Large intestine (tissue), 3 donors: ENCODE results near the gene PVALB. TPM values are rescaled to one million over a fixed set of nuclear protein-coding genes. Genes with fewer than 3 reads are reported as not detected.

Experiments
- DNase-seq, 2 donors: peaks; one replicate each; pipeline versions ENCODE4 v3.0.0 to v3.0.0-alpha.2; 2013
- H3K27ac ChIP-seq: one replicate; pipeline ENCODE4 v1.5.1; 2013; ENCODE audit warnings: low read length
- H3K27me3 ChIP-seq: 2 replicates; pipeline ENCODE4 v1.6.1; 2013; ENCODE audit warnings: low read length; ENCODE audit not compliant: control insufficient read depth, insufficient read depth
- H3K36me3 ChIP-seq: 2 replicates; pipeline ENCODE4 v1.6.1; 2013; ENCODE audit warnings: low read length; ENCODE audit not compliant: control insufficient read depth, insufficient read depth
- H3K4me1 ChIP-seq: one replicate; pipeline ENCODE4 v1.6.1; 2013; ENCODE audit warnings: low read length; ENCODE audit not compliant: control insufficient read depth, insufficient read depth
- H3K4me3 ChIP-seq: one replicate; pipeline ENCODE4 v1.5.1; 2013; ENCODE audit warnings: low read length
- H3K9me3 ChIP-seq: one replicate; pipeline ENCODE4 v1.6.1; 2013; ENCODE audit warnings: mild to moderate bottlenecking, low read depth, low read length, moderate library complexity; ENCODE audit not compliant: control insufficient read depth
- WGBS: methylation state at CpG from one replicate; pipeline ENCODE4 v1.1.5; 2013; ENCODE audit warnings: low lambda C conversion rate; ENCODE audit not compliant: insufficient coverage; 5-methylcytosine and 5-hydroxymethylcytosine counted together
- polyA plus RNA-seq: library from polyadenylated mRNA; unstranded; fragments of 120-200 nt; gene quantifications from one replicate; pipeline ENCODE4 v1.2.1, GENCODE V29; 2013

The PVALB gene
- polyA plus RNA-seq, 1 donor: 0.31 TPM

DNA sequence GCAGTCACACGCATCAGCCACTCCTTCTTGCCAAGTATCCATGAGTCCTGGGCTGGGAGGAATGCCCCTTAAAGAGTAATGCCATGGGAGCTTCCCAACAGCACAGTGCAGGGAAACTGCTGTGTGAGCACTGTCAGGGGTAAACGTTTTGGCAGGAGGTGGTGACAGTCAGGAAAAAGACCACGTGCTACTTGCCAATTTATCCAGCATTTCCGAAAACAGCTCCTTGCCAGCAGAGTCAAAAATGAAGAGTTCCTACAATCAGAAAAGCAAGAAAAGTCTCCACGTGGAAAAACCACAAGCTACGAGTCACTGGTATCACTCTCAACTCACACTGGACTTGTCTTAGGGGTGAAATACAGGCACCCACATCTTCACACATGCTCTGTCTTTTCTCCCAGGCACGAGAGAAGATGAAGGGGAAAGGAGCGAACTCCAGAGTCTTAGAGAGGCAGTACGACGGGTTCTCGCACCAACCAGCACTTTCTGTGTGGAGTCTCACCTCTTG, 50.8 kb downstream of the PVALB start:
- Histone ChIP-seq H3K9me3 (no peaks in the 10 kb centered on the region), H3K36me3 (peaks cover 27% of the 10 kb centered on the region), H3K4me1 (peaks cover 8% of the 10 kb centered on the region), H3K4me3 (no peak overlapping the region), H3K27ac (no peak overlapping the region), H3K27me3 (no peaks in the 10 kb centered on the region)
- WGBS: 100% methylated on average over 1 of the region's 11 CpGs
- no peak for DNase-seq

DNA sequence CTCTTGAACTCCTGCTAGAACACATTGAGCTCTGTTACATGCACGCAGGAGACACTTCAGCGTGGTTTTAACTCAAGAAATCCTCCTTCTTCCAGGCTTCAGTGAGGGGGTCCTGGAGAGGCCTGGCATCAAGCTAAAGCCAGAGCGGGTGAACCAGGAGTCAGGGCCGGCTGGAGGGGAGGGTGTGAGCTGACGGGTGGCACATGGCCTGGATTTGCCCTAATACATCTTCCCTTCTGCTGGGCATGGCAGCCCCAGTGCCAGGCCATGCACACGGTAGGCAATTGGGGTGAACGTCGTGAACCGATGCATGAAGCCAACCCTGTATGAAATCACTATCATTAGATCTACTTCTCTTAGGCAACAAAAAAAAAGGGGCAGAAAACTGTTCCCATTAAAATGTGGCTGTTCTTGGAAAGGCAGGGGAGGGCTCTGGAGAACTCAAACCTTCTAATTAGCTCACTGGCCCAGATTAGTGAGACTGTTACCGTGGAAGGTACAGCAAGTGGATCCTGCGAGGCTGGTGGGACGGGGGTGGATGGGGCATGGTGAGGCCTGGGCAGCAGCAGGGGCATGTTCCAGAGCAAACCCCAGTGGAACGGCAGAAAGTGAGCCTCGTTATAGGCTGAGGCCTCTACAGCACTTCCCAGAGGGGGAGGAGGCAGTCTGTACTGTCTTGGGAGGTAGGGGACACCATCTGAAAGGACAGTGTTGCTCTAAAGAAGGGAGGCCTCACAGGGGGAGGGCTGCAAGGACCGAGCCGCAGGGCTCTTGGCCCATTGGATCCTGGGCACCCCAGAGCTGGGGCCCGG, 51.5 kb downstream of the PVALB start:
- Histone ChIP-seq H3K9me3 (no peaks in the 10 kb centered on the region), H3K36me3 (peaks cover 27% of the 10 kb centered on the region), H3K4me1 (peaks cover 8% of the 10 kb centered on the region), H3K27me3 (no peaks in the 10 kb centered on the region), H3K27ac (no peak overlapping the region), H3K4me3 (no peak overlapping the region)
- no peak for DNase-seq
- WGBS: no CpG with 5 or more reads among the region's 17 CpGs

DNA sequence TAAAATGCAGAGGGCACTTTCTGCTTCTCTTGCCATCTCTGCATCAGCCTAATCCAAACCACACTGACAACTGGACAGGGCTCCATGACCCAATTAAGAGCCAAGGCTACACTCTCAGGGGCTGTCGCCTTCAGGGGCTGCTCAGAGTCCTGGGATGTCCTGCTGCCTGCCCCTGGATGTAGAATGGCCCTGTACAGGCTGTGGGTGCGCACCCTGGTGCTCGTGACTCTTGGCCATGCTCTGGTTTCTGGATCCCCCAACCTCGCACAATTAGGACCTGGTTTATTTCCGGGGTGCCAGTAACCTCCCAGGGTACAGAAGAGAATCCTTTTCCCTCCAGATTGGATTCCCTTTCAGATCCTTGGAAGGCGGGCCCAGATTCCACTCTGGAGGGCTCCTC, 52.2 kb downstream of the PVALB start:
- Histone ChIP-seq H3K36me3 (peaks cover 27% of the 10 kb centered on the region), H3K27ac (no peak overlapping the region), H3K4me1 (peaks cover 8% of the 10 kb centered on the region), H3K4me3 (no peak overlapping the region), H3K27me3 (no peaks in the 10 kb centered on the region), H3K9me3 (no peaks in the 10 kb centered on the region)
- WGBS: no CpG with 5 or more reads among the region's 6 CpGs
- DNase-seq: no peak

DNA sequence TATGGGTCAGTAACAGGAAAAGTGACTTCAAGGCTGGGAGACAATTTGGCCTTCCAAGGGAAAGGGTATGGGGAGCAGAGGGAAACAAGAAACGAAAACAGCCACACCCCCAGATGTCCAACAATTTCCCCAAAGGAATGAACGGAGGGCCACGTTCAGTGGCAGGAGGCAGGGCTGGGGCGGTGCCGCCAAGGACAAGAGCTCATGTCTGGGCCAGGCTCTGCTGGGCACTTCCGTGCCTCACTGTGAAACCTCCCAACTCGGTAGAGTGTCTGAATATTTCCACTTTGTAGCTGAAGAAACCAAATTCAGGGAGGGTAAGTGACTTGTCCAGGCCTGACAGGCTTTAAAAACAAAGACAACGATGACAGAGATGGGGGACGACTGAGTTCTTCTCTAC, 52.8 kb downstream of the PVALB start:
- Histone ChIP-seq H3K9me3 (no peaks in the 10 kb centered on the region), H3K36me3 (peaks cover 27% of the 10 kb centered on the region), H3K27ac (no peak overlapping the region), H3K4me3 (no peak overlapping the region), H3K4me1 (peaks cover 8% of the 10 kb centered on the region), H3K27me3 (no peaks in the 10 kb centered on the region)
- WGBS: 80% methylated on average over 1 of the region's 9 CpGs
- no peak for DNase-seq

DNA sequence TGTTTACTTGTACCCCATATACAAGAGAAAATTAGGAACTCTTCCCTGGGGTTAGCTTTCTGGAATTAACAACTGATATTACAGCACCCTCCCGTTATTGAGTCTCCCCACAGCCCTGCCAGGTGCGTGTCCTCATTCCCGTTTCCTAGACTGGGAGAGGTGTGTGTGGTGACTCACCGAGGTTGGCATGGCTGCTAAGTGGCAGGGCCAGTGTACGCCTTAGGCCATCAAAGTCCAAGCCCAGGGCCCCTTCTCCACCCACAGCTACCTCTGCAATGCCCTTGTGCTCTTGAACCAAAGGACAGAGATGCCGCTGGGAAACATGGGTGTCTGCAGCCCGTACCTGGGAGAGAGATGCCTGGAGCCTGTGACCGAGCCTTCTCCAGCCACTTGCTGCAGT, 53.3 kb downstream of the PVALB start:
- WGBS: no CpG with 5 or more reads among the region's 8 CpGs
- H3K27me3 ChIP-seq: no peaks in the 10 kb centered on the region
- H3K36me3 ChIP-seq: peaks cover 27% of the 10 kb centered on the region
- no peak overlapping the region for H3K4me3 ChIP-seq
- DNase-seq: no peak
- no peaks in the 10 kb centered on the region for H3K9me3 ChIP-seq
- H3K27ac ChIP-seq: no peak overlapping the region
- H3K4me1 ChIP-seq: peaks cover 8% of the 10 kb centered on the region

DNA sequence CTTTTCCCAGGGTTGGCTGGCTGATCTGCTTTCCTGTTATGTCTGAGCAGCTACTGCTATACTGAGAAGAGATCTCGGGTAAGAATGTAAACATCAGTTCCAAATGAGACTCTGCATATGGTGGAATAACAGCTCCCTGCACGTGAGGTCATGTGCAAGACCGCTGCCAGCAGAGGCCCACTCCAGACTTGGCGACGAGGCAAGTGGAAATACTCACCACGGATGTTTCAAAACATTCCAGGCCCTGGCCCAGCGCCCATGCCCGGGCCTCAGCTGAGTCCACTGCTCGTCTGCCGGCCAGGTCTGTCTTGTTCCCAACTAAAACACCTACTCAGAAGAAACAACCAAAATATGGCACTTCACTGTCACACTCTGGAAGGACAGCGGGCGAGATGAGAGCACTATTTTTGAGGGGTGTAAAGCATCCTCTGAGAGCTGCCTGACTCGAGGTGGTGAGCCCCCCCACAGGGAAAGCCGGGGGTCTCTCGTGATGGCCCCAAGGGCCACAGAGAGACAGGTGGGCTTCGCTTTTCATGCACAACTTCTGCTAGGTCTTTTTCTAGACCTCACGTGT, 54.1 kb downstream of the PVALB start:
- H3K4me3 ChIP-seq: no peak overlapping the region
- no CpG with 5 or more reads among the region's 17 CpGs for WGBS
- H3K36me3 ChIP-seq: peaks cover 27% of the 10 kb centered on the region

DNA sequence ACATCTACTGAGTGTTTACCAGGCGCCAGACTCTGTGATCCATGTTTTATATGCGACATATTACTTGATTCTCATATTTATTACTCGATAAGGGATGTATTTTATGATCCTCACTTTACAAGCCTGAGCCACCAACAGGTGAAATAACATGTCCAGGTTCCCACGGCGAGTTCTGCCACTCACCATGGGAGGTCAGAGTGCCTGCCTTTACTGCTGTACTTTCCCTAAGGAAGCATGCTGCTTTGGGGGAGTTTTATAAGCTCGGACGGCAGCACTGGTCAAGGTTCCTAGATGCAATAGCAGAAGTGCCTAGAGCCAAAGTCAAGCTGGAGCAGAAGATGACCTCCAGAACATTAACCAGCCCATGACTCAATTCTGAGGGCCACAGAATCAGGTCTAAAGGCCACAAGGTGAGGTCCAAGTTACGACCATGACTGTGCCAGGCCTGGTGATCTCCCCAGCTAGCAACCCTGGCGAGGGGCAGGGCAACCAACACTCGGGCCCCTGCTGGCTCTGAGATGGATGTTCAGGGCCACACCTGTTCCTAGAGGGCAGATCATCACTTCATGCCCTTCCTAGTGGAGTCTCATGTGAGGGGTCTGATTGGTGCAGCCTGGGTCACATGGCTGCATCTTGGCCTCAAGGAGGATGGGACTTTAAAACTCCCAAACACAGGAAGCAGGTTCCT, 55.1 kb downstream of the PVALB start:
- Histone ChIP-seq H3K4me1 (peaks cover 8% of the 10 kb centered on the region), H3K27ac (peak overlapping the region; percentile 23), H3K9me3 (no peaks in the 10 kb centered on the region), H3K4me3 (no peak overlapping the region), H3K27me3 (no peaks in the 10 kb centered on the region), H3K36me3 (peaks cover 21% of the 10 kb centered on the region)
- WGBS: no CpG with 5 or more reads among the region's 10 CpGs
- DNase-seq: no peak

More for the DNA sequence above, 54.1 kb downstream of the PVALB start:
- Histone ChIP-seq H3K27me3 (no peaks in the 10 kb centered on the region), H3K4me1 (peaks cover 8% of the 10 kb centered on the region), H3K9me3 (no peaks in the 10 kb centered on the region), H3K27ac (peak overlapping the region; percentile 48)
- peak; percentile 21 to 35 for DNase-seq

DNA sequence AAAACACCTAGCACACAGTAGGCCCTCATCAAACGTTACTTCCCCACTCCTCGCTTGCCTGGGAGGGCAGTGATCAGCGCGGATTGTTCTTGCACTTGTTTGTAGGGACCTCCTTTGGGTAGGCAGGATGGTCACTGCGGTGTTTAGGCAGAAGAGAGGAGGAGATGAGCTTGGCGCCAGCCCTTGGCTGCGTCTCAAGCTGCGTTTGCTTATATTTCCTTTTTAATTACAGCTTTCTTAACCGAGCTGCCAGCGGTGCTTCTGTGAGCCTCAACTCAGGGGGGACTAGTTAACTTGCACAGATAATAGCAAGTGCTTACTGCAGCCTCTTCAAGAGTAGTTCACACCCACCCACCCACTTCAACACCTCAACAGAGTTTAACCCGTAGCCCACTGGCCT, 56.0 kb downstream of the PVALB start:
- no CpG with 5 or more reads among the region's 11 CpGs for WGBS
- no peak for DNase-seq
- H3K27me3 ChIP-seq: no peaks in the 10 kb centered on the region
- H3K36me3 ChIP-seq: peaks cover 13% of the 10 kb centered on the region
- H3K9me3 ChIP-seq: no peaks in the 10 kb centered on the region
- no peak overlapping the region for H3K4me3 ChIP-seq
- peaks cover 8% of the 10 kb centered on the region for H3K4me1 ChIP-seq
- H3K27ac ChIP-seq: no peak overlapping the region

DNA sequence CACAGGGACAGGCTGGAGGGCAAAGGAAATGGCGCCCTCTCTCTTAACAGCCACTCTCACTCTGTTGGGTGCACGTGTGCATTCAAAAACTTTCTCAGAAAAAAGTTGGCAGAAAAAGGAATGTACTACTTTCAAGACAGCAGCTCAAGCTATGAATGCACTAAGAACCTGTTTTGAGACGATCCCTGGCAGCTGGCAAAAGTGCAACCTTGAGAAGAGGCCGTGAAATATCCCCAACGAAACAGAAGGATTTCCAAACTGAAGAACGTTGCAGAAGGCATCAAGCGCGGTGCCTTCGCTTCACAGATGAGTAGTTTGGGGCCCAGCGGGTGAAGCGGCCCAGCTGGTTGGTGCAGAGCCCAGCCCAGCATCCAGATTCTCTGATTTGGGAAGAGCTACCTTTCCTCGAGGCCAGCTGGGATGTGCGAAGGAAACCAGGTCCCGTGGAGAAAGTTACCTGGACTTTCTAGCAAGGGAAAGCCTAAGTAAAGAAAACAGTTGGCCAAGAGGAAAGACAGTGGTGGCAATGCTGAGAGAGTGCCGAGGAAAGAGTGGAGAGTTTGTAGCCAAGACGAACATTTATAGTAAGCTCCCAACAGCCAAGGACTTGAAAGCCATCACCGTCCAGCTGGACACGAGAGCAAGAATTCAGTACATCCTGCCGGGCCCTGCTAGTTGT, 57.2 kb downstream of the PVALB start:
- Histone ChIP-seq H3K9me3 (no peaks in the 10 kb centered on the region), H3K4me1 (peaks cover 8% of the 10 kb centered on the region), H3K36me3 (peaks cover 9% of the 10 kb centered on the region), H3K27me3 (peaks cover 1% of the 10 kb centered on the region), H3K4me3 (no peak overlapping the region), H3K27ac (no peak overlapping the region)
- no peak for DNase-seq
- 80% methylated on average over 3 of the region's 19 CpGs for WGBS

DNA sequence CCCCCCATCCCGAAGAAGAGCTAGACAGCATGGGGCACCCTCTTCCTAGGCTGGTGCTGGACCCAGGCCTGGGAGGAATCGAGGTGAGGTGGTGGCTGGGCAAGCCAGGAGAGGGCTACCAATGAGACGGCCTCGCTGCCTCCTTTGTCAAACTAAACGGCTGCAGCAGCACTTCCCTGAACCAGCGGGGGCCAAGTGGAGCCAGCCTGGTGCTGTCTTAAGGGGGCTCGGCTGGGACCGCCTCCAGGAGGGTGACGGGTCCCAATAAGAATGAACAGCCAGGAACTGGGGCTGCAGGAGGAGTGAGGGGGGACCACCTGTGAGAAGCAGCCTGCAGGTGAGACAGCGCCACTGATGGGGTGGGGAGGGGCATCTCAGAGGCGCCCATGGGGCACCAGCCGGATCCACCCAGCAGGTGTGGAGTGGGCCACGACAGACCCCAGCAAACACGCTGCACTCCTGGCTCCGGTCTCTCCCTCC, 58.0 kb downstream of the PVALB start:
- H3K36me3 ChIP-seq: peaks cover 9% of the 10 kb centered on the region
- no peaks in the 10 kb centered on the region for H3K9me3 ChIP-seq
- no peak for DNase-seq
- no peak overlapping the region for H3K27ac ChIP-seq
- WGBS: no CpG with 5 or more reads among the region's 15 CpGs
- peaks cover 8% of the 10 kb centered on the region for H3K4me1 ChIP-seq
- H3K4me3 ChIP-seq: no peak overlapping the region
- H3K27me3 ChIP-seq: peaks cover 7% of the 10 kb centered on the region
